ENCODE results near the gene CD160. TPM values are rescaled to one million over a fixed set of nuclear protein-coding genes. Genes with fewer than 3 reads are reported as not detected.

The CD160 gene
- total and polyA plus RNA-seq, 2 experiments from 2014 or later, result 0.06 TPM; not detected in 1

DNA sequence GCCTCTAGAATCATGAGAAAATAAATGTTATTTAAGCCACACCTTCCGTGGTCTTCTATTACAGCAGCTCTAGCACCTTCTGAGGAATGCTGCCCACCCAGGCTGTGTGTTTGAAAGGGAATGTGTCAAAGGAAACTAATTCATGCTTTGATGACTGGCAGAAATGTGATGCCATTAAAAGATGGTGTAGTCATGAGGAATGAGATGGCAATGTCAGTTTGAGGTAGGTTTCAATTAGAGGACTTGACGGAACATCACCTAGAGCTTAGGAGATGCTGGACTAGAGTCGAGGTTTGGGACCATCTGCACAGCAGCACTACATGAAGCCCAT, 22.7 kb upstream of the CD160 start (continued):
- TF ChIP-seq, protein P1, sequence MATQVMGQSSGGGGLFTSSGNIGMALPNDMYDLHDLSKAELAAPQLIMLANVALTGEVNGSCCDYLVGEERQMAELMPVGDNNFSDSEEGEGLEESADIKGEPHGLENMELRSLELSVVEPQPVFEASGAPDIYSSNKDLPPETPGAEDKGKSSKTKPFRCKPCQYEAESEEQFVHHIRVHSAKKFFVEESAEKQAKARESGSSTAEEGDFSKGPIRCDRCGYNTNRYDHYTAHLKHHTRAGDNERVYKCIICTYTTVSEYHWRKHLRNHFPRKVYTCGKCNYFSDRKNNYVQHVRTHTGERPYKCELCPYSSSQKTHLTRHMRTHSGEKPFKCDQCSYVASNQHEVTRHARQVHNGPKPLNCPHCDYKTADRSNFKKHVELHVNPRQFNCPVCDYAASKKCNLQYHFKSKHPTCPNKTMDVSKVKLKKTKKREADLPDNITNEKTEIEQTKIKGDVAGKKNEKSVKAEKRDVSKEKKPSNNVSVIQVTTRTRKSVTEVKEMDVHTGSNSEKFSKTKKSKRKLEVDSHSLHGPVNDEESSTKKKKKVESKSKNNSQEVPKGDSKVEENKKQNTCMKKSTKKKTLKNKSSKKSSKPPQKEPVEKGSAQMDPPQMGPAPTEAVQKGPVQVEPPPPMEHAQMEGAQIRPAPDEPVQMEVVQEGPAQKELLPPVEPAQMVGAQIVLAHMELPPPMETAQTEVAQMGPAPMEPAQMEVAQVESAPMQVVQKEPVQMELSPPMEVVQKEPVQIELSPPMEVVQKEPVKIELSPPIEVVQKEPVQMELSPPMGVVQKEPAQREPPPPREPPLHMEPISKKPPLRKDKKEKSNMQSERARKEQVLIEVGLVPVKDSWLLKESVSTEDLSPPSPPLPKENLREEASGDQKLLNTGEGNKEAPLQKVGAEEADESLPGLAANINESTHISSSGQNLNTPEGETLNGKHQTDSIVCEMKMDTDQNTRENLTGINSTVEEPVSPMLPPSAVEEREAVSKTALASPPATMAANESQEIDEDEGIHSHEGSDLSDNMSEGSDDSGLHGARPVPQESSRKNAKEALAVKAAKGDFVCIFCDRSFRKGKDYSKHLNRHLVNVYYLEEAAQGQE (IDR thresholded peaks at IDR 0.05; ENCODE audit: unreplicated experiment), result no peak
- no peak for TF ChIP-seq NANOG (IDR thresholded peaks at IDR 0.05; ENCODE audit: borderline replicate concordance)
- TF ChIP-seq, protein P2, sequence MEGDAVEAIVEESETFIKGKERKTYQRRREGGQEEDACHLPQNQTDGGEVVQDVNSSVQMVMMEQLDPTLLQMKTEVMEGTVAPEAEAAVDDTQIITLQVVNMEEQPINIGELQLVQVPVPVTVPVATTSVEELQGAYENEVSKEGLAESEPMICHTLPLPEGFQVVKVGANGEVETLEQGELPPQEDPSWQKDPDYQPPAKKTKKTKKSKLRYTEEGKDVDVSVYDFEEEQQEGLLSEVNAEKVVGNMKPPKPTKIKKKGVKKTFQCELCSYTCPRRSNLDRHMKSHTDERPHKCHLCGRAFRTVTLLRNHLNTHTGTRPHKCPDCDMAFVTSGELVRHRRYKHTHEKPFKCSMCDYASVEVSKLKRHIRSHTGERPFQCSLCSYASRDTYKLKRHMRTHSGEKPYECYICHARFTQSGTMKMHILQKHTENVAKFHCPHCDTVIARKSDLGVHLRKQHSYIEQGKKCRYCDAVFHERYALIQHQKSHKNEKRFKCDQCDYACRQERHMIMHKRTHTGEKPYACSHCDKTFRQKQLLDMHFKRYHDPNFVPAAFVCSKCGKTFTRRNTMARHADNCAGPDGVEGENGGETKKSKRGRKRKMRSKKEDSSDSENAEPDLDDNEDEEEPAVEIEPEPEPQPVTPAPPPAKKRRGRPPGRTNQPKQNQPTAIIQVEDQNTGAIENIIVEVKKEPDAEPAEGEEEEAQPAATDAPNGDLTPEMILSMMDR (conservative IDR thresholded peaks at IDR 0.05; ENCODE audit: low read depth in 2 of 2), result no peak
- no peak for TF ChIP-seq POLR2AphosphoS5 (IDR thresholded peaks at IDR 0.05; ENCODE audit: low read depth)
- no peak for TF ChIP-seq ZNF331 (CRISPR knock-in tag; IDR thresholded peaks at IDR 0.05; ENCODE audit: low read depth)

GRCh38 chr1:145701306-145701862, 17.9 kb upstream of the CD160 start:
- H3K79me2 ChIP-seq (replicated peaks; ENCODE audit: insufficient read depth), result no peaks in the 10 kb centered on the region
- no peak overlapping the region for H3K27ac ChIP-seq (ENCODE audit: low read depth)
- DNase-seq (ENCODE audit: low spot score), result no peak
- no peak overlapping the region for H2AFZ ChIP-seq
- no peak overlapping the region for H3K4me3 ChIP-seq
- 0 out of 2 replicates have a peak, but pooled peaks cover 3% of the 10 kb centered on the region for H3K9me2 ChIP-seq (ENCODE audit: insufficient read depth)
- H3K4me2 ChIP-seq, result no peak overlapping the region
- ATAC-seq, result no peak
- H3K36me3 ChIP-seq (ENCODE audit: insufficient read depth), result no peaks in the 10 kb centered on the region
- no peaks in the 10 kb centered on the region; the same call in 1 of the 2 replicates for H4K20me1 ChIP-seq (replicated peaks; ENCODE audit: insufficient read depth)
- Mint-ChIP-seq H3K4me3 (no peak overlapping the region), H3K27ac (no peak overlapping the region), H3K27me3 (ENCODE audit: insufficient read depth, low read depth, poor library complexity) (peaks cover 3% of the 10 kb centered on the region), H3K4me1 (no peaks in the 10 kb centered on the region), H3K9me3 (no peaks in the 10 kb centered on the region), H3K36me3 (ENCODE audit: low read depth) (no peaks in the 10 kb centered on the region)
- H3K4me1 ChIP-seq (ENCODE audit: insufficient read depth), result no peaks in the 10 kb centered on the region
- no peaks in the 10 kb centered on the region for H3K27me3 ChIP-seq (ENCODE audit: insufficient read depth)
- no peaks in the 10 kb centered on the region for H3F3A ChIP-seq (replicated peaks; ENCODE audit: low read depth)
- TF ChIP-seq STAT1 (IDR thresholded peaks at IDR 0.05; ENCODE audit: unreplicated experiment) (no peak), EZH2phosphoT487 (IDR thresholded peaks at IDR 0.05; ENCODE audit: unreplicated experiment) (no peak), POLR2AphosphoS5 (IDR thresholded peaks at IDR 0.05; ENCODE audit: low read depth) (no peak), ZNF114 (CRISPR knock-in tag; IDR thresholded peaks at IDR 0.05) (no peak), ZNF331 (CRISPR knock-in tag; IDR thresholded peaks at IDR 0.05; ENCODE audit: low read depth) (no peak), EZH2 (IDR thresholded peaks at IDR 0.05; ENCODE audit: low read depth, unreplicated experiment) (no peak), NANOG (IDR thresholded peaks at IDR 0.05; ENCODE audit: borderline replicate concordance) (no peak), CREB1 (CRISPR knock-in tag; IDR thresholded peaks at IDR 0.05; ENCODE audit: low read depth) (no peak), JUNB (IDR thresholded peaks at IDR 0.05; ENCODE audit: unreplicated experiment) (no peak)
- TF ChIP-seq, protein P1 (IDR thresholded peaks at IDR 0.05; ENCODE audit: unreplicated experiment), result no peak
- TF ChIP-seq, protein P3, sequence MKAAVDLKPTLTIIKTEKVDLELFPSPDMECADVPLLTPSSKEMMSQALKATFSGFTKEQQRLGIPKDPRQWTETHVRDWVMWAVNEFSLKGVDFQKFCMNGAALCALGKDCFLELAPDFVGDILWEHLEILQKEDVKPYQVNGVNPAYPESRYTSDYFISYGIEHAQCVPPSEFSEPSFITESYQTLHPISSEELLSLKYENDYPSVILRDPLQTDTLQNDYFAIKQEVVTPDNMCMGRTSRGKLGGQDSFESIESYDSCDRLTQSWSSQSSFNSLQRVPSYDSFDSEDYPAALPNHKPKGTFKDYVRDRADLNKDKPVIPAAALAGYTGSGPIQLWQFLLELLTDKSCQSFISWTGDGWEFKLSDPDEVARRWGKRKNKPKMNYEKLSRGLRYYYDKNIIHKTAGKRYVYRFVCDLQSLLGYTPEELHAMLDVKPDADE (IDR thresholded peaks at IDR 0.05), result no peak
- TF ChIP-seq, protein P2 (conservative IDR thresholded peaks at IDR 0.05; ENCODE audit: low read depth in 2 of 2), result no peak
